AG08396 (cell line): ENCODE measurements around the gene TCOF1.

ENCODE experiments used
- DNase-seq: peaks from one replicate; pipeline ENCODE4 v3.0.0; 2012; ENCODE audit warnings: low spot score, mixed read lengths

Gene TCOF1

DNA sequence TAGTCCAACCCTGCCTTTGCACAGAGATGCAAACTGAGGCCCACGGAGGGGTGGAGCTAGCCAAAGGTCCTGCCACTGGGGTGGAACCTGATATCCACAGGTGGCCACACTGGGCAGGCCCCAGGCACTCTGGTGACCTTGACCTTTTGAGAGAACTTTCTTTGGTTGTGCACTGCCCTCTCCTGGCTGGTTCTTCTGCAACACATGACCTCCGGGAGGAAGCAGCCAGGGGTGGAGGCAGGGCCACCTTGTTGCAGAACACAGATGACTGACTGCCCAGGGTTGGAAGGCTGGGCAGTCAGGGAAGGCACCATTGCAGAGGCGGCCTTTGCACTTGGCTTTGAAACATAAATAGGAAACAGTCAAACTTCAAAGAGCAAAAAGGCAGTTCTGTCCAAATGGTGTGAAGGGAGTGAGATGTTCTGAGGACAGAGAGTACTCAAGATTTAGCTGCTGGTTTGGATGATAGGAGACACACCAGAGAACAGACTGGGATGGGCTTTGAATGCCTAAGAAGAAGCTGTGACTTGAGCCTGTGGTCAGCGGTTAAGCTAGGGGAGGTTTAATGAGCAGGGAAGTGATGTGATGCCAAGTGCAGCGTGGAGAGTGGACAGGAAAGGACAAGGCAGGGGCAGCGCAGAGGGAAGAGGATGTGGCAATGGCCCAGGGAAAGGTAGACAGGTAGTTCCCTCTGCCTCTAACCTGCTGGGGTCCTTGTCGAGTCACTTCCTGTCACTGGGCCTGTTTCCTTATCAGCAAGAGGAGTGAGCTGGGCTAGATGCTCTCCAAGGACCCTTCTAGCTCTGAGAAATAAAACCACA, 6.8 kb upstream of the TCOF1 start:
- DNase-seq: peak; percentile 85

DNA sequence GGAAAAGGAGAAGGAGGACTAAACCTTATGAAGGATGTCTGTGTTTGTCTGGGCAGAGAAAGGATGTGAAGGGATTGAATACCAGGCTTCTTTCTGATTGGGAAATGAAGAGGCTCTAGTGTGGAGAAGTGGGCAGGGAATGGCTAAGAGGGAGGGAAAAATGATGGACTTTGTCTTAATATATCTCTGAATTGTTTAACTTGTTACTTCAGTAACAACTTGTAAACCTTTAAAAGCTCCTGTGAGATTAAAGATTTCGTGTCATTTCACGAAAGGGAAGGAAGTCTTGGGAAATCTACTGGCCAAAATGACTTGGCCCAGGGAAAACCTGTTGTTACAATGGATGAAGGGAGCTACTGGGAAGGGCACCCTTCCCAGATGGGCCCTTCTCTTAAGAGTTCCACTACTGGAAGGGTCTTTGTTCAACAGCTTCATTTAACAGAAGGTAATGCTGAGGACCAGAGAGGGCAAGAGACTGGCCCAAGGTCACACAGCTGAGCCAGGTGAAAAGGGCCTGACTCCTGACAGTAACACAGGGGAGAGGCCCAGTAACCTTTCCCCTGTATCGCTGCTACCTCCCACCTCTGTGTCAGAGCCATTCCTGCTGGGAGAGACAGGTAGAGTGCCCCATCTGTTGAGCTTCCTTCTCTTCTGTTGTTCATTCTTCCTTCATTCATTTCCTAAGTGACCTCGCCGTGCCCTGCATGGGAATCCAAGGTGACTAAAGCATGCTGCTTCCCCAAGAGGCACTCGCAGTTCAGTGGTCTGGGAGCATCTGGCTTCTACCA, 5.1 kb upstream of the TCOF1 start:
- DNase-seq: no peak

DNA sequence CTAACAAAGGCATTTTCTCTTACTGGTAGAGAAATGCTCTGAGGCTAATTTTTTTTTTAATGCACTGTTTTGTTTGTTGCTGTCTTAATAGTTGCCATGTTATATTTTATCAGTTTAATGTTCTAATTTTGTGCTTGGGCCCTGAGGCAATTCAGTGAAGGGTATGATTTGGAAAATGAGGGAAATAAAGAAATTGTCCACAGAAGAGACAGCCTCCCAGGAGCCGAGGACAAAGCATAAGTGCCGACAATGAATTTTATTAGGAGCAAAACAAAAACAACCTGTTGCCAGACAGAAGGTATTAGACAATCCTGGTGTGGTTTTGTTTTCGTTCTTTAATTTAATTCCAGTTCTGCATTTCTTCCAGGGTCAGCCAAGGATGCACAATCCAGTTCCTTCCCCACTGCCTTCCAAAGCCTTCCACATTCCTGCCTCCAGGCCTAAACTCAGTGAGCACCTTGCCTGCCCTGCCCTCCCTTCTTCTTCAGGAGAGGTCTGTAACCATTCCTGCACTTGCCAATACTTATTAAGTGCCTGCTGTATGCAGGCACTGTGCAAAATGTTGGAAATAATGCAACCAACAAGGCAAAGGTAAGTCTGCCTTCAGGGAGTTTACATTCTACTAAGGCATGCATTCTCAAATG, 4.3 kb upstream of the TCOF1 start:
- DNase-seq: no peak

DNA sequence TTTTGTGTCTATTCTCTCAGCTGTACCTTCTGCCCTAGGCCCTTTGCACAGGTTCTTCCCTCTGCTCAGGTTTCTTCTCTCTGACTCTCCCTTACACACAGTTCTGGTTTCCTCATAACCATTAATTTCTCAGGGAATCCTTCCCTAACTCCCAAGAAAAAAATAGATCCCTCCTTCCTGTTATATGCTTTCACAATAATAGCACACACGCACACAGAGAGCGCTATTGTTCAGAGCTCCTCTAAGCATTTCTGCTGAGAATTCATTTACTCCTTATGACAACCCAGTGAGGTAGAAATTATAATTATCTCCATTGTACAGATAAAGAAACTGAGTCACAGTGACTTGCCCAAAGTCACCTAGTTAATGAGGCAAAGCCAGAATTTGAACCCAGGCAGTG, 1.7 kb upstream of the TCOF1 start:
- no peak for DNase-seq

DNA sequence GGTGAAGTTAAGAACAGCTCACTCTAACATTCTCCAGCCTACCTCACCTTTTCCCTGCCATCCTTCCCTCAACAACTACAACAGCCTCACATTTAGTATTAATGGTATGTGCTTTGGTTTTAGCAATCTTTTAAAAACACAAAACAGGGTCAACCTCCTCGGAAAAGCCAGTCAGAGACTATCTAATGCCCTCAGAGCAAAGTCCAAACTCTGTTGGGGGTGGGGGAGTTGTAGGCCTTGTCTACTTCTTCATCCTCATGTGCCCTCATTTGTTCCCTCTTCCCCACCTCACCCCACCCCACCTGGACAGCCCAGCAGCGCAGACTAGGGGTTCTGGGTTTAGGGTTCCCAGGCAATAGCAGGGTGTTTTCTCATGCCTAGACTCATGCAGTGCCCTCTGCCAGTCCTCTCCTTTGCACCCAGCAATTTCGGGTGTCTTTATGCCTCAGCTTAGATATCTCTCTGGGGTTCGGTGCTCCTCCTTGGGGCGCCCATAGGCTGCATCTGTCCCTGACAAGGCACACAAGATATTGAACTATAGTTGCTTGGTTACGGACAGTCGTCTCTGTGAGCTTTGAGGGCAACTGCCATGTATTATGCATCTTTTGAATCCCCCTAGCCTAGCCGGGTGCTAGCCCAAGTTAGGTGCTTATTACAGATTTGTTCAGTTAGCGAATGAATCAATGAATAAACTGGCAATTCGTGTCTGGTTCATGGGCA, 762 bp upstream of the TCOF1 start:
- DNase-seq: no peak

DNA sequence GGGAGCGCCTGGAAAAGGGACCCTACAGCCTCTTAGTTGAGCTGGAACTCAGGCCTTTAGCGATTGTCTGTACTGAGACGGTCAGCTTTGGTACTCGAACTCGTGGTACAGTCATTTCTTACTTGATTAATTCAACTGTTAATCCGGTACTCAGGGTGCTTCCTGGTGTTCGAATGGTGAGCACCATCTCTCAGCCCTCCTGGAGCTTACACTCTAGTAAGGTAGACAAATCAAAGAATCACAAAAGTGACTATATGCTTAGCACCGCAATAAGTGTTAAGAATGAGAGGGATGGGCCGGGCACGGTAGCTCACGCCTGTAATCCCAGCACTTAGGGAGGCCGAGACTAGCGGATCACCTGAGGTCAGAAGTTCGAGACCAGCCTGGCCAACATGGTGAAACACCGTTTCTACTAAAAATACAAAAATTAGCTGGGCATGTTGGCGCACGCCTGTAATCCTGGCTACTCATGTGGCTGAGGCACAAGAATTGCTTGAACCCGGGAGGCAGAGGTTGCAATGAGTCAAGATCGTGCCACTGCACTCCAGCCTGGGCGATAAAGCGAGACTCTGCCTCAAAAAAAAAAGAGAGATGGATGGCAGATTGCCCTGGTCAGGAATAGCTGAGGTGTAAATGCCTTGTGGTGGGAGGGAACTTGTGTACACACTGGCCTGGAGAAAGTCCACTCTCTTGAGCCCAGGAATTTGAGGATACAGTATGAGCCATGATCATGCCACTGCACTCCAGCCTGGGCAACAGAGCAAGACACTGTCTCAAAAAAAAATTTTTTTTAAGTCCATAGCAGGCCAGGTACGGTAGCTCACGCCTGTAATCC, 981 bp downstream of the TCOF1 start:
- DNase-seq: no peak

DNA sequence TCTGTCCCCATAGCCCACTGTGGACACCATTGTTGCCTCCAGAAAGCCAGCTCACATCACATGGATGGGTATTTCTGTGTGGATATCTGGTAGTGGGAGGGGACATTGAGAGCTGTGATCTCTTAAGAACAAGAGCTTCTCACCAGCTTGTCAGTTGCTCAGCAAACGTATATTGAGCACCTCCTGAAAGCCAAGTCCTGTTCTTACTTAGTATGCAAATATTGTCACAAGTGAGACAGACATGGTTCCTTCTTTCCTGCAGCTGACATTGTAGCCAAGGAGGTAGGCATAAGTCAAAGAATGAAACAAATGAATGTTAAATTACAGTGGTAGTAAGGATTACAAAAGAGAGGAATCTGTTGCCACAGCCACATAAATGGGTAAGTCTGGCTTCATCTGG, 3.8 kb downstream of the TCOF1 start:
- DNase-seq: no peak

DNA sequence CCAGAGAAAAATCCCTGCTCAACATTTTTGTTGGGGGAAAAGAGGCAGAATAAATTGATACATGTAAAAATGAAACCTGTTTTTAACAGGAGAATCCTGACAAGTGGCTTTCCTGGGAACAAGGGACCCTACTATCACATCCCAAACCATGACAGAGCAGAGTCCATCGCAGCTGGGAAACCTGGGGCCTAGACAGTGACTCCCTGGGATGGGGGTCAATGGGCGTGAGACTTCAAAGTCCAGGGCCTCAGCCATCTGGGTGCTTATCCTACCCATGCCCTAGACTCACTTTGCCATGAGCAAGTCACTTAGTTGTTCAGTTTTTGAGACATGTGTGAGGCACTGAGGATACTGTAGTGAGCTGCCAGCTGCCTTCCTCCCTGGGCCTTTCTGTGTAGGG, 5.7 kb downstream of the TCOF1 start:
- DNase-seq: no peak

DNA sequence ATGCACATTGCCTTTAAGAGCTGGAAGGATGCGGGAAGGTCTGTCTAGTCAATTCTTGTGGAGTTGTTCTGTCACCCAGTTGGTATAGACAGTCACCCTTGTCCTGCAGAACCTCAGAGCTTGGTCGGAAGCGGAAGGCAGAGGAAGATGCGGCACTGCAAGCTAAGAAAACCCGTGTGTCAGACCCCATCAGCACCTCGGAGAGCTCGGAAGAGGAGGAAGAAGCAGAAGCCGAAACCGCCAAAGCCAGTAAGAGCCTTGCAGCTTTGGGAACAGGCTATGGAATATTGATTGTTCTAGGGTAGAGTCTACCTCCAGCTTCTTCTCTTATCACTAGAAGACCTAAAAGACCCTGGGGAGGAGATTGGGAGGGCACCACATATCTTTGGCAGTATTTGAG, 6.5 kb downstream of the TCOF1 start:
- no peak for DNase-seq

DNA sequence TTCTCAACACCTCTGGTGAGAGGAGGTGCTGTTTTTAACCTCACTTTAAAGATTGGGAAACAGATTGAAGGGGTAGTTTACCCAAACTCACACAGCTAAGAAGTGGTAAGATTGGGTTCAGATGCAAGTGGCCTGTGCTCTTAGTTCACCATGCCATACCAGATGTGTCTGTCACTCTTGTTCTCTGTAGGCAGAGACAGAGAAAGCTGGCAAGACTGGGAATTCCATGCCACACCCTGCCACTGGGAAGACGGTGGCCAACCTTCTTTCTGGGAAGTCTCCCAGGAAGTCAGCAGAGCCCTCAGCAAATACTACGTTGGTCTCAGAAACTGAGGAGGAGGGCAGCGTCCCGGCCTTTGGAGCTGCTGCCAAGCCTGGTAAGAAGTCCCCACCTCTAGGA, 11.0 kb downstream of the TCOF1 start:
- no peak for DNase-seq

DNA sequence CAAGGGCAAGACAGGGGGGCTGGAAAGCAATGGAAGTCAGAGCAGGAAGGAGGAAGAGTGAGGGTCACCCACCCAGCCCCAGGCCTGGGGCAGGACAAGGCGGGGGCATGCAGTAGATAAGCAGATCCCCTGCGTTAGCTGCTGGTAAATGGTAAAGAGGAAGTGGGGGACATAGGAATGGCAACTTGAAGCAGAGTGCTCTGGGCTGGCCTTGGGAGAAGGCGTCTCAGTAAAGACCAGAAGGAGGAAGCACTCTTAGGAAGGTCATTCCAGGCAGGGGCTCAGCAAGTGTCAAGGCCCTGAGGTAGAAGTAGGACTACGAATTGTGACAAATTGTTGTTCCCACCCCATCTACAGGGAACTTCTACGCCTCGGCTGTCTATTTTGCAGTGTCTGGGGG, 15.1 kb downstream of the TCOF1 start:
- no peak for DNase-seq

DNA sequence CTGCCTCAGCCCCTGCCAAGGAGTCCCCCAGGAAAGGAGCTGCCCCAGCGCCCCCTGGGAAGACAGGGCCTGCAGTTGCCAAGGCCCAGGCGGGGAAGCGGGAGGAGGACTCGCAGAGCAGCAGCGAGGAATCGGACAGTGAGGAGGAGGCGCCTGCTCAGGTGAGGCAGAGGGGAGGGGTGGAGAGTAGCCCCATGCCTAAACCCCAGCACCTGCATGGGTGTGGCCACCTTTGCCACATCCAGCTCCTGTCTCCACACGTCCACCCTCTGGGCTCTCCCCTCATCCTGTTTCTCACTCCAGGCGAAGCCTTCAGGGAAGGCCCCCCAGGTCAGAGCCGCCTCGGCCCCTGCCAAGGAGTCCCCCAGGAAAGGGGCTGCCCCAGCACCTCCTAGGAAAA, 17.2 kb downstream of the TCOF1 start:
- no peak for DNase-seq

DNA sequence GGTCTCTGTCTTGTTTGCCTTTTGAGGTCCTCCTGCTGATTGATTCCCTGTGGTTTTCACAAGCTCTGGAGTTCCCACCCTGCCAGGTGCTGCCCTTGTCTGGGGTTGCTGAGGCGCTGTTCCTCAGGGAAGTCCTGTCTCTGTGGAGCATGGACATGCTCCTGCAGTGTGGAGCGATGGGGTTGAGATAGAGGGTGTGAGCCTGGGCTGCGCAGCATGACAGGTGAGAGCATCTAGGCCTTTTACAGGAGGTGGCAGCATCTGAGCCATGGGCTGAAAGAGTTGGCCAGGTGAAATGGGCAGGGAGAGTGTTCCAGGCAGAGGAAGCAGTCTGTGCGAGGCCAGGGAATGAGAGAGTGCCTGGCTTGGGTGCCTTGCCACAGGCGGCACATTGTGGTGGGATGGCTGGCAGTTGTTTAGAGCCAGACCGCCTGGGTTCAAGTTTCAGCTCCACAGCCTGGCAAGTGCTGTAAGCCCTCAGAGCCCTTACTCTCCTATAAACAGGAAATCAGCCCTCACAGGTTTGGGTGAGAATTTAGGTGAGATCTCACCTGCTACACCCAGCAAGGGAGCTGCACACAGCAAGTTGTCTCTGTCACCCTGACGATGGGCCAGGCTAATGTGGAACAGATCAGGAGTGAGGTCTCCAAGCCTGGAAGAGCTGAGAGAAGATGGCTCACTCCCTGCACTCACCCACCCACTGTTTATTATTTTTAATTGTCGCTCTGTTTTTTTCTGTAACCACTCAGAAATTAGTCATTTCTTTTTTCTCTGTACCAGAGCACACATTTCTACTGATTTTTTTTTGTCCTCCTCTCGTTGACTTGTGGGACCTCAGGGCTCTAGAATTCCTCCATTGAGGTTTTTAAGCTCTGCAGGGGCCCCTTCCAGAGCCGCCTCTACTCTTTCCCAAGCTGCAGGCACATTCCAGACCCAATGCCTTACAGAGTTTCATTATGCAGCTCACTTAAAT, 19.6 kb downstream of the TCOF1 start:
- peak; percentile 81 for DNase-seq

DNA sequence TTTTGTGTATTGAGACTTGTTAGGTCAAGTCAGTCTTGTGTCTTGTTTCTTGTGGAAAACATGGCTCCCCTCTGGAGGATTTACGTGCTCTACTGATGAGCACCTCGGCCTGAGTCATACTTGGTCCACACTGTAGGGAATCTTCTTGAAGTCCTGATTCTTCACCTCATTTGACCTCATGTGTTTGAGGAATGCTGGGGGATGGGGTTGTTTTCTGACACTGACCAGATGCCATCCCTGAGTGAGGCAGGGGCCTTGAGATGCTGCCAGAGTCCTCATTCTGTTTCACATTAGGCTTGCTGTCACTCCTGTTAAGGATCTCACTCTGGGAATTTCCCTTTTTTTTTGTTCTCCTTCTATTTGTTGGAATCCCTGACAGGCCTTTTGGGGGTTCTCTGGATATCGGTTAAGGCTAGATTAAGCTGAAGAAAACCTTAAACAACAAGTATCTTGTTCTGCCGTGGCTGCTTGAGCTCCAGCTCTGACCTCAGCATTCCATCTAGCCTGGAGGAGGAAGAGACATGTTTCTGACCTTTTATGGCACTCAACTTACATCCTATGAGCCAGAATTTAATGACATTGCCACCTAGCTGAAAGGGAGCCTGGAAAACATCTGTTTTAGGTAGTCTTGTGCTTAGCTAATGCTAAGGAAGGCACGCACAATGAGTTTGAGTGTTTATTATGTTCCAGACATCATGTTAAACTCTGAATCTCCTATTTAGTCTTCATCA, 20.6 kb downstream of the TCOF1 start:
- DNase-seq: peak; percentile 80

DNA sequence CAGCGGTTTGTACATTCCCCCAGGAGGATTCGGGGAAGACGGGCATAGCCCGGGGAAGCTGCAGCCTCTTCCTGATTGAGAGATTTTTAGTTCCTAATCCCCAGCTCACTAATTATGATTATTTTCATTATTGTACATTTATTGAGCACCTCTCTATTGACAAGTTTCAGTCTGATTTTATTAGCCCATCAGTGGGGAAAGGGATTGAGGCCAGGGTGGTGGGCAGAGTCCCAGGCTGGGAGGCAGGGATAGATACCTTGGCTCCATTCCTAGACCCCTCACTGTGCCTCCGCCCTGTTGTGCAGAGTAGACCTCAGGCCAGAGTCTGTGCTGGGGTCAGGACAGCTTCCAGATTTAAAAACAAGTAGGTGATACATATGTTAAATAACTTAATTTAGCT, 27.2 kb downstream of the TCOF1 start:
- no peak for DNase-seq

DNA sequence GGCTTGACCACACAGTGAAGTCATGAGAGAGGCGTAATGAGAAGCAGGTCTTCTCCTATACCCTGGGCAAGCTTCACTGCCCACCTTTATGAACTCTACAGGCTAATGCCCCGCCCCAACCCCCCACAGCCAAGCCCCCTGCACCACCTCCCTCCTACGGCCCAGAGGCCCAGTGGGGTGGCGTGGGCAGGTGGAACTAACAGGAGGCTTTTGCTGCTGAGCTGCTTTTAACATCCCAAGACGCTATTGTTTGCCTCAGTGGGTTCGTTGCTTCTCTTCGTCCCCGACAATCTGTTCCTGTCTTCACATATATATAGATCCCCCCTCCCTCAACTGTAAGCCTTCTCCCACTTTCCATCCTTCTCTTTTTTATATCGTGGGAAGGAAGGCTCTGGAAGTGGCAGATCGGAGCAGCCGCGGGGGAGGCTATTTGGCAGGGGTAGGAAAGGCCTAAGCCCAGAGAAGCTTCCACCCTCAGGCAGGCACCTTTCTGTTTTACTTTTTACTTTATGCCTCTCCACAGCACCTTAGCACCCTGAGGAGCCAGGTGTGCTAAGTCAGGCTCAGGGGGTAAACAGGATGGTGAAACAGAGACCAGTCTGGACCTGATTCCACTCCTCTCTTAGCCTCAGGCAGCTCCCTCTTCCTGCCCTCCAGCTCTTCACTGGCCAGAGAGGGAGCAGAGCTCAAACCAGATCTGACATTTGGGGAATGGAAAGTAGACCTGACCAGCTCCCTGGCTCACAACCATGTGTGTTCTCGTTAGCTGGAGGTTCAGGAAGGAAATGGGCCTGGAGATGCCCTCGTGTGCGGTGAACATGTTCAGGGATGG, 28.7 kb downstream of the TCOF1 start:
- DNase-seq: no peak

DNA sequence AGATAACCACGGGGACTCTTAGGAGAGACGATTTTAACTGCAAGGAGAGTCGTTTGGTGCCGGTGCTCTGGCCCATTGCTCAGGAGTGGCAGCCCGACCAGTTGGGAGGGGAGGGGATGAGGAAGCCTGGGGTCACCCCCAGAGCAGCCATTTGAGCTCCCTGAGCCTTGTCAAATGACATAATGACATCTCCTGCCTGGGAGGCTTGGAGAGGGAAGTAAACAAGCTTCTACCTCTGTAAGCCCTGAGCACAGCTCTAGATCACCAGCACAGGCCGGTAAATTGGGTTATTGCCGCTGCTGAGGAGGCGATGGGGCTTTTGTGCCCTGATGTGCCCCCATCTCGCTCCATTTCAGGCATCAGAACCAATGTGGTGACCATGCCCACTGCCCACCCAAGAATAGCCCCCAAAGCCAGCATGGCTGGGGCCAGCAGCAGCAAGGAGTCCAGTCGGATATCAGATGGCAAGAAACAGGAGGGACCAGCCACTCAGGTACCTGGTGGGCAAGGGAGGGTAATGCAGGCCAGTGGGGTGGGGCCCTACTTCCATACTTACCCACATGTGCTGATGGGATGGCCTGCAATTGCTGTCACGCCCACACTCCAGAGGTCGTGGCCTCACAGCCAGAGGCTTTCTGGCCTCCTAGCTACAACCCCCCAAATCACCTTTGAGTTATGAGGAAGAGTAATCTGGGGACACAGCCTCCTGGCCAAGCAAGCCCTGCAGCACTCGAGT, 32.2 kb downstream of the TCOF1 start:
- no peak for DNase-seq
